Neural progenitor cell (in vitro differentiated cells): ENCODE data around the gene ARL15.

Experiments used
- CTCF ChIP-seq: fragments of 200-600 bp; sonication (generic); IDR thresholded peaks from 2 replicates; pipeline ENCODE4 v1.5.1; 2017; ENCODE audit warnings: antibody characterized with exemption, mild to moderate bottlenecking
- EZH2phosphoT487 ChIP-seq: fragments of 200-600 bp; sonication (generic); IDR thresholded peaks from 2 replicates; pipeline ENCODE4 v1.6.1; 2017; ENCODE audit warnings: antibody characterized with exemption

GRCh38 chr5:53929570-53929969 lies 380.8 kb downstream of the ARL15 start:
- TF ChIP-seq CTCF = no peak
- no peak for TF ChIP-seq EZH2phosphoT487
